SK-N-SH (cell line): ENCODE results near the gene ADGRB2.

Source experiments
- CTCF ChIP-seq: fragments of 200-600 bp; sonication (generic); IDR thresholded peaks from 2 replicates; pipeline ENCODE4 v1.6.1; 2017; ENCODE audit warnings: antibody characterized with exemption, mild to moderate bottlenecking, moderate library complexity
- GATA2 ChIP-seq: sonication (generic); formaldehyde crosslinking; IDR thresholded peaks from 2 replicates; pipeline ENCODE4 v1.5.0; 2020; ENCODE audit warnings: mild to moderate bottlenecking, missing genetic modification reagents
- NFIC ChIP-seq: IDR thresholded peaks from 2 replicates; pipeline ENCODE4 v1.4.0; 2012; ENCODE audit warnings: borderline replicate concordance
- POLR2AphosphoS5 ChIP-seq: IDR thresholded peaks from 2 replicates; pipeline ENCODE4 v1.6.1; 2012; ENCODE audit warnings: low read depth, low read length

GRCh38 chr1:31785947-31786290 lies 21.8 kb upstream of the ADGRB2 start:
- TF ChIP-seq GATA2 (CRISPR knock-in tag): no peak
- no peak for TF ChIP-seq POLR2AphosphoS5
- no peak for TF ChIP-seq NFIC
- no peak for TF ChIP-seq CTCF
